H1 (cell line): ENCODE results near the gene ADAM19. TPM values are rescaled to one million over a fixed set of nuclear protein-coding genes. Genes with fewer than 3 reads are reported as not detected.

ENCODE experiments used
- CTCF ChIA-PET: fragments of 300-600 bp; sonication (Branson Sonifier 250); formaldehyde crosslinking; loops from one replicate; lab custom pipeline; 2021; ENCODE audit not compliant: partially characterized antibody; lab: Charles Lee
- POLR2A ChIA-PET: fragments of 300-600 bp; sonication (Branson Sonifier 250); formaldehyde crosslinking; loops from one replicate; lab custom pipeline; 2021; ENCODE audit warnings: inconsistent platforms; ENCODE audit not compliant: partially characterized antibody; lab: Charles Lee
- DNase-seq, 2 experiments: peaks; one replicate each; pipeline versions ENCODE4 v3.0.0 to v3.0.0-alpha.2; 2010 to 2022; ENCODE audit warnings: low spot score in 2 of 2, low read depth in 1 of 2, mixed read lengths in 1 of 2
- FAIRE-seq: peaks from 2 replicates; lab custom pipeline; 2011; peaks lifted over from hg19 to GRCh38; lab: Jason Lieb, UNC
- H2AFZ ChIP-seq: 2 replicates; pipeline ENCODE4 v1.8.1; 2012; ENCODE audit warnings: low read length, inconsistent platforms
- H2AK5ac ChIP-seq: 2 replicates; pipeline ENCODE4 v1.6.1; 2013; ENCODE audit warnings: low read depth, low read length
- H2BK120ac ChIP-seq: replicated peaks from 2 replicates; pipeline ENCODE3; 2013; ENCODE audit warnings: low read depth, low read length, inconsistent platforms
- H2BK12ac ChIP-seq: 2 replicates; pipeline ENCODE4 v1.6.1; 2013; ENCODE audit warnings: low read depth, low read length
- H2BK15ac ChIP-seq: 2 replicates; pipeline ENCODE4 v1.6.1; 2013; ENCODE audit warnings: low read length
- H2BK20ac ChIP-seq: 2 replicates; pipeline ENCODE4 v1.6.1; 2013; ENCODE audit warnings: low read length
- H2BK5ac ChIP-seq: 2 replicates; pipeline ENCODE4 v1.6.1; 2013; ENCODE audit warnings: low read depth, low read length
- H3K14ac ChIP-seq: 2 replicates; pipeline ENCODE4 v1.6.1; 2013; ENCODE audit warnings: inconsistent platforms; ENCODE audit not compliant: insufficient read length
- H3K18ac ChIP-seq: 2 replicates; pipeline ENCODE4 v1.6.1; 2013; ENCODE audit warnings: low read length; ENCODE audit errors: extremely low read depth
- H3K23ac ChIP-seq: 2 replicates; pipeline ENCODE4 v1.6.1; 2013; ENCODE audit warnings: inconsistent platforms; ENCODE audit not compliant: insufficient read length
- H3K23me2 ChIP-seq: 2 replicates; pipeline ENCODE4 v1.6.1; 2013; ENCODE audit warnings: low read depth, low read length
- H3K27ac ChIP-seq: 2 replicates; pipeline ENCODE4 v1.6.1; 2011; ENCODE audit warnings: low read depth, low read length, inconsistent platforms
- H3K27me3 ChIP-seq, 4 experiments: replicated peaks in 1 of 4; 1 replicate in 1 of 4; 2 replicates in 3 of 4; pipeline versions ENCODE4 v1.6.1 to v1.8.1; 2011 to 2013; ENCODE audit warnings: low read length in 3 of 4, mild to moderate bottlenecking in 3 of 4, inconsistent platforms in 2 of 4, mixed read lengths in 2 of 4, moderate library complexity in 1 of 4; ENCODE audit not compliant: control insufficient read depth in 3 of 4, insufficient read depth in 3 of 4; ENCODE audit errors: extremely low read depth in 1 of 4
- H3K36me3 ChIP-seq, 4 experiments: 2 replicates each; pipeline versions ENCODE4 v1.6.1 to v1.8.1; 2011 to 2013; ENCODE audit warnings: mild to moderate bottlenecking in 4 of 4, low read length in 3 of 4, moderate library complexity in 2 of 4, control low read depth in 1 of 4, inconsistent platforms in 1 of 4; ENCODE audit not compliant: insufficient read depth in 4 of 4, control insufficient read depth in 2 of 4
- H3K4ac ChIP-seq: replicated peaks from 2 replicates; pipeline ENCODE3; 2013; ENCODE audit warnings: low read length, low read depth, mixed read lengths, inconsistent platforms; ENCODE audit not compliant: insufficient read length
- H3K4me1 ChIP-seq, 4 experiments: replicated peaks in 1 of 4; 1 replicate in 1 of 4; 2 replicates in 3 of 4; pipeline versions ENCODE4 v1.6.1 to v1.8.1; 2011 to 2013; ENCODE audit warnings: low read length in 3 of 4, inconsistent platforms in 2 of 4, mixed read lengths in 1 of 4; ENCODE audit not compliant: insufficient read depth in 4 of 4, control insufficient read depth in 3 of 4
- H3K4me2 ChIP-seq, 2 experiments: 2 replicates each; pipeline versions ENCODE4 v1.6.1 to v1.8.1; 2011 to 2013; ENCODE audit warnings: low read depth in 2 of 2, low read length in 2 of 2, control low read depth in 1 of 2, inconsistent platforms in 1 of 2, mild to moderate bottlenecking in 1 of 2; ENCODE audit not compliant: insufficient read depth in 1 of 2
- H3K4me3 ChIP-seq, 4 experiments: fragments of 200-600, 300-600 bp in 1 of 4; sonication (generic), shearing (Covaris generic), sonication (Bioruptor Twin) in 1 of 4; 2 replicates each; pipeline versions ENCODE4 v1.5.1 to v1.8.1; 2011 to 2016; ENCODE audit warnings: low read length in 4 of 4, low read depth in 3 of 4, control low read depth in 2 of 4, inconsistent platforms in 2 of 4, mild to moderate bottlenecking in 2 of 4, mixed read lengths in 1 of 4, moderate library complexity in 1 of 4; ENCODE audit not compliant: insufficient read depth in 2 of 4; ENCODE audit errors: extremely low read depth in 1 of 4
- H3K56ac ChIP-seq: replicated peaks from 2 replicates; pipeline ENCODE3; 2013; ENCODE audit warnings: low read depth, mild to moderate bottlenecking, mixed read lengths, low read length, inconsistent platforms; ENCODE audit not compliant: insufficient read length
- H3K79me1 ChIP-seq: 2 replicates; pipeline ENCODE4 v1.6.1; 2013; ENCODE audit warnings: low read depth, low read length, control low read depth
- H3K79me2 ChIP-seq, 2 experiments: 2 replicates each; pipeline versions ENCODE4 v1.6.1 to v1.8.1; 2012 to 2013; ENCODE audit warnings: low read length in 2 of 2, mild to moderate bottlenecking in 2 of 2, inconsistent platforms in 1 of 2; ENCODE audit not compliant: insufficient read depth in 2 of 2, control insufficient read depth in 1 of 2
- H3K9ac ChIP-seq, 4 experiments: replicated peaks in 1 of 4; 1 replicate in 1 of 4; 2 replicates in 3 of 4; pipeline versions ENCODE4 v1.6.1 to v1.8.1; 2011 to 2013; ENCODE audit warnings: low read depth in 3 of 4, low read length in 3 of 4, control low read depth in 2 of 4, mild to moderate bottlenecking in 2 of 4, moderate library complexity in 2 of 4, inconsistent platforms in 1 of 4; ENCODE audit errors: extremely low read depth in 1 of 4
- H3K9me3 ChIP-seq, 2 experiments: 2 replicates each; pipeline versions ENCODE4 v1.6.1 to v1.8.1; 2012 to 2013; ENCODE audit warnings: mild to moderate bottlenecking in 2 of 2, moderate library complexity in 2 of 2, control low read depth in 1 of 2, inconsistent platforms in 1 of 2, low read depth in 1 of 2, low read length in 1 of 2, mixed read lengths in 1 of 2; ENCODE audit not compliant: insufficient read depth in 2 of 2
- H4K20me1 ChIP-seq, 2 experiments: replicated peaks in 1 of 2; 2 replicates each; pipeline versions ENCODE3 to v1.8.1; 2011 to 2013; ENCODE audit warnings: inconsistent platforms in 2 of 2, low read length in 2 of 2, mild to moderate bottlenecking in 1 of 2; ENCODE audit not compliant: insufficient read depth in 2 of 2, control insufficient read depth in 1 of 2
- H4K5ac ChIP-seq: 2 replicates; pipeline ENCODE4 v1.6.1; 2013; ENCODE audit warnings: low read length, low read depth, mixed read lengths, inconsistent platforms; ENCODE audit not compliant: insufficient read length
- H4K8ac ChIP-seq: 2 replicates; pipeline ENCODE4 v1.8.0; 2013; ENCODE audit warnings: mild to moderate bottlenecking, moderate library complexity, low read length, inconsistent platforms; ENCODE audit not compliant: insufficient read depth; ENCODE audit errors: extremely low read depth
- H4K91ac ChIP-seq: replicated peaks from 2 replicates; pipeline ENCODE3; 2013; ENCODE audit warnings: low read length, mixed read lengths, inconsistent platforms; ENCODE audit not compliant: insufficient read length
- BACH1 ChIP-seq: IDR thresholded peaks from 2 replicates; pipeline ENCODE4 v1.6.1; 2012; ENCODE audit warnings: low read length, improper control_type of control experiment
- BCL11A ChIP-seq, 2 experiments: IDR thresholded peaks; one replicate each; pipeline ENCODE4 v1.6.1; 2011; ENCODE audit warnings: low read depth in 2 of 2, low read length in 2 of 2, mild to moderate bottlenecking in 2 of 2
- CHD1 ChIP-seq: IDR thresholded peaks from 2 replicates; pipeline ENCODE4 v1.6.1; 2012; ENCODE audit warnings: low read depth, low read length, improper control_type of control experiment
- CHD2 ChIP-seq: IDR thresholded peaks from 2 replicates; pipeline ENCODE4 v1.6.1; 2012; ENCODE audit warnings: low read length, improper control_type of control experiment
- EZH2 ChIP-seq: fragments of 200-600 bp; sonication (generic); IDR thresholded peaks from 2 replicates; pipeline ENCODE4 v1.7.1; 2012; ENCODE audit warnings: low read depth, mild to moderate bottlenecking, moderate library complexity, low read length, inconsistent platforms; ENCODE audit not compliant: severe bottlenecking
- GTF2F1 ChIP-seq: IDR thresholded peaks from 2 replicates; pipeline ENCODE4 v1.6.1; 2012; ENCODE audit warnings: low read depth, low read length, improper control_type of control experiment, borderline replicate concordance
- KDM5A ChIP-seq: fragments of 200-600 bp; IDR thresholded peaks from 2 replicates; pipeline ENCODE4 v1.7.1; 2012; ENCODE audit warnings: mild to moderate bottlenecking, low read length, inconsistent platforms, mixed read lengths
- RNF2 ChIP-seq: fragments of 200-900, 300-1000 bp; sonication (generic); IDR thresholded peaks from 2 replicates; pipeline ENCODE4 v1.7.1; 2016; ENCODE audit warnings: borderline replicate concordance, low read depth, mild to moderate bottlenecking, antibody characterized with exemption, low read length; ENCODE audit not compliant: poor library complexity, severe bottlenecking; ENCODE audit errors: missing control alignments
- TBP ChIP-seq: IDR thresholded peaks from 2 replicates; pipeline ENCODE4 v1.6.1; 2011; ENCODE audit warnings: low read depth, low read length, improper control_type of control experiment
- YY1 ChIP-seq: IDR thresholded peaks from 2 replicates; pipeline ENCODE4 v1.6.1; 2011; ENCODE audit warnings: low read depth, mild to moderate bottlenecking, low read length
- WGBS, 2 experiments: shearing (Covaris generic) in 1 of 2; methylation state at CpG; one replicate each; pipeline versions ENCODE4 v1.1.6 to v1.1.7; 2013 to 2015; ENCODE audit warnings: low lambda C conversion rate in 2 of 2, mixed read lengths in 2 of 2, inconsistent platforms in 1 of 2, low coverage in 1 of 2, missing lambda C conversion rate in 1 of 2; ENCODE audit not compliant: insufficient replicate concordance in 2 of 2, insufficient coverage in 1 of 2, insufficient read length in 1 of 2; ENCODE audit errors: extremely low coverage in 1 of 2, missing lambda C conversion rate in 1 of 2; 5-methylcytosine and 5-hydroxymethylcytosine counted together
- polyA plus RNA-seq, 7 experiments: library from polyadenylated mRNA; depleted of rRNA in 3 of 7; stranded (reverse) in 5 of 7; unstranded in 2 of 7; fragments of >200 nt in 5 of 7; fragments of 200-250 nt in 2 of 7; gene quantifications; 1 replicate in 5 of 7; 2 replicates in 1 of 7; 4 replicates in 1 of 7; pipeline versions ENCODE4 v1.2.1 to v1.2.3, GENCODE V29; 2011 to 2013; ENCODE audit warnings: missing spikeins in 2 of 7, mixed read lengths in 2 of 7
- total RNA-seq: library from RNA; stranded (reverse); fragmentation: NEBNext Ultra II Directional; extraction: Animal tissue kit (Norgen Biotek cat#: 25700); gene quantifications from 2 replicates; pipeline ENCODE4 v1.2.1, GENCODE V29; 2021
- TF ChIP-seq, protein P1 (sequence below): IDR thresholded peaks from 2 replicates; pipeline ENCODE4 v1.6.1; 2011; ENCODE audit warnings: low read depth, mild to moderate bottlenecking, low read length; ENCODE audit not compliant: insufficient read depth

ADAM19 gene
- total and polyA plus RNA-seq, 2 of the 8 experiments (the other 6 are each of a cell fraction or from before 2014, with no cell fraction given): 6.5 to 22.7 TPM

DNA sequence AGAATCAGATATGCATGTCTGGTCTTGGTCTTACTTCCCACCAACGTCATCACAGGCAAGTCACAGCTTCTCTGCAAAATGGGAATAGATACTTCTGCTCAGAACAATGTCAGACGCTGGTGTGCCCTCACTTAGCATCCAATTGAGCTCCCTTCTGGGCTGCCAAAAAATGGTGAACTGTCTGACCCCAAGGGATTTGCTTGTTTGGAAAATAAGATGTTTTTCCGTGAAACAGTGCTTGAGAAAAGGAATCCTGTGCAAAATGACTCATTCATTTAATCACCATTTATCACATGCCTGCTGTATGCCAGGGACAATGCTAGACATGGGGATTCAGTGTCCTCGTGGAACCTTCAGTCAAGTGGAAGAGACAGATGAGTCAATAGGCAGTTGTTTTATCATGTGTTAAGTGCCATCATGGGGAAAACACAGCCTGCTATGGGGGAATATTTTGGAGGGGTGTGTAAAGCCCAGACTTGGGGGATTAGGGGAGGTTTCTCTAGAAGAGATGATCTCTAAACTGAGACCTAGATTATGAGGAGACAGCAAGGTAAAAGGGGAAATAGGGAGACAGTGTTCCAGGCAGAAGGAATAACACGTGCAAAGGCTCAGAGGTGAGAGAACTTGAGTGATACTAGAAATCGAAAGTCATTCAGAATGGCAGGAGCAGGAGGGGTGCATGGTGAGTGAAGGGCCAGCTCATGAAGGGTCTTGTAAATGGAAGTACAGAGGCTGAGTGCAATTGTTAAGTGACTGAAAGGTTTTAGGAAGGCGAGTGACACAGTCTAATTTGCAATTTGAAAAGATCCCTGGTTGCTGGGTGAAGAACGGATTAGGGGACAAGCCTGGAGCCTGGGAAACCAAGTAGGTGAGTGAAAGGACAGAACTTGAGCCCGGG lies 111.7 kb downstream of the ADAM19 start:
- Histone ChIP-seq H3K9ac (no peak overlapping the region), H2BK120ac (no peak overlapping the region), H3K79me1 (no peaks in the 10 kb centered on the region; the same call in 1 of the 2 replicates), H3K9me3 (no peaks in the 10 kb centered on the region), H3K56ac (no peak overlapping the region), H4K8ac (no peak overlapping the region), H4K91ac (no peak overlapping the region), H3K79me2 (no peaks in the 10 kb centered on the region), H2BK5ac (no peak overlapping the region), H3K27ac (no peak overlapping the region), H3K23ac (no peak overlapping the region), H3K4me1 (peaks cover 0 to 4% (median 1%) of the 10 kb centered on the region in 4 experiments; a peak in 5 of 7 replicates), H3K4ac (no peak overlapping the region), H3K23me2 (peaks cover 8% of the 10 kb centered on the region; the same call in 1 of the 2 replicates), H3K4me3 (no peak overlapping the region), H2AK5ac (no peak overlapping the region), H2AFZ (no peak overlapping the region), H3K4me2 (peak overlapping the region; percentile 11 to 55; a peak in 1 of 4 replicates), H2BK20ac (no peak overlapping the region), H2BK12ac (no peak overlapping the region), H4K5ac (no peak overlapping the region), H3K36me3 (no peaks in the 10 kb centered on the region), H2BK15ac (no peak overlapping the region), H3K27me3 (peaks cover 9 to 30% (median 20%) of the 10 kb centered on the region in 4 experiments), H3K14ac (no peak overlapping the region), H3K18ac (no peak overlapping the region), H4K20me1 (no peaks in the 10 kb centered on the region)
- DNase-seq: no peak
- ChIA-PET POLR2A (no interaction called here), CTCF (interaction anchor here (0.9 to 10.0 kb wide), 10 partner anchors 8 to 275 kb away, joined by 3 to 112 read pairs (median 4); no protein-coding TSS in a partner anchor)
- 63% methylated on average over 9 of the region's 9 CpGs; no CpG with 5 or more reads in 1 of the 2 experiments for WGBS, 2 experiments
- no peak for FAIRE-seq
- no peak for TF ChIP-seq GTF2F1
- no peak for TF ChIP-seq CHD2
- TF ChIP-seq BCL11A (IDR thresholded peaks at IDR 0.05; ENCODE audit: low read depth in 2 of 2, low read length in 2 of 2): no peak
- no peak for TF ChIP-seq RNF2
- TF ChIP-seq, protein P1, sequence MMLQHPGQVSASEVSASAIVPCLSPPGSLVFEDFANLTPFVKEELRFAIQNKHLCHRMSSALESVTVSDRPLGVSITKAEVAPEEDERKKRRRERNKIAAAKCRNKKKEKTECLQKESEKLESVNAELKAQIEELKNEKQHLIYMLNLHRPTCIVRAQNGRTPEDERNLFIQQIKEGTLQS: no peak
- TF ChIP-seq TBP: no peak
- no peak for TF ChIP-seq YY1
- TF ChIP-seq KDM5A: no peak
- no peak for TF ChIP-seq BACH1
- TF ChIP-seq CHD1: no peak
- no peak for TF ChIP-seq EZH2
